Mucosa of stomach (tissue), 1 donor: Measurements from ENCODE around the gene ETV3.
"Not testable (repeated sequence)": the region's sequence is repeated elsewhere in the genome, so short reads cannot be mapped to it uniquely, and the experiment has no call there.

Experiments
- H3K27me3 ChIP-seq: one replicate; pipeline ENCODE4 v1.7.0; 2013; ENCODE audit warnings: mild to moderate bottlenecking, low read length; ENCODE audit not compliant: control insufficient read depth, insufficient read depth
- H3K36me3 ChIP-seq: one replicate; pipeline ENCODE4 v1.7.0; 2013; ENCODE audit warnings: low read length; ENCODE audit not compliant: control insufficient read depth, insufficient read depth
- H3K4me1 ChIP-seq: one replicate; pipeline ENCODE4 v1.7.0; 2013; ENCODE audit warnings: mild to moderate bottlenecking, low read length; ENCODE audit not compliant: control insufficient read depth, insufficient read depth
- H3K4me3 ChIP-seq: one replicate; pipeline ENCODE4 v1.7.0; 2013; ENCODE audit warnings: low read length
- H3K9ac ChIP-seq: one replicate; pipeline ENCODE4 v1.7.0; 2013; ENCODE audit warnings: mild to moderate bottlenecking, low read length, moderate library complexity
- H3K9me3 ChIP-seq: one replicate; pipeline ENCODE4 v1.7.0; 2013; ENCODE audit warnings: mild to moderate bottlenecking, low read length, moderate library complexity; ENCODE audit not compliant: control insufficient read depth
- donor health status: Pancreatic carcinoma.

The ETV3 gene

GRCh38 chr1:157138220-157139051 is at the start of gene ETV3:
ETV3 (minus strand) TSS chr1:157138395; CDS start chr1:157136352, 2,043 bp downstream.
- peak within 1 kb of the TSS; percentile 58 for H3K4me3 ChIP-seq
- peaks cover 28% of the 10 kb centered on the region for H3K4me1 ChIP-seq
- H3K9me3 ChIP-seq: no peaks in the 10 kb centered on the region
- peaks cover 9% of the 10 kb centered on the region for H3K36me3 ChIP-seq
- no peaks in the 10 kb centered on the region for H3K27me3 ChIP-seq
- peak within 1 kb of the TSS; percentile 91 for H3K9ac ChIP-seq

- H3K4me3 ChIP-seq: no peak overlapping the region
- no peak overlapping the region for H3K9ac ChIP-seq
- H3K4me1 ChIP-seq: no peaks in the 10 kb centered on the region
- no peaks in the 10 kb centered on the region for H3K27me3 ChIP-seq
- no peaks in the 10 kb centered on the region for H3K36me3 ChIP-seq
- H3K9me3 ChIP-seq: no peaks in the 10 kb centered on the region
Measured at GRCh38 chr1:157186281-157186992, 48.2 kb upstream of the ETV3 start.

- Histone ChIP-seq H3K9ac (no peak overlapping the region), H3K9me3 (no peaks in the 10 kb centered on the region), H3K4me1 (no peaks in the 10 kb centered on the region), H3K4me3 (no peak overlapping the region), H3K27me3 (no peaks in the 10 kb centered on the region), H3K36me3 (no peaks in the 10 kb centered on the region)
Measured at GRCh38 chr1:157183870-157184269, 45.7 kb upstream of the ETV3 start.

GRCh38 chr1:157182371-157182770 is 44.2 kb upstream of the ETV3 start:
- not testable (repeated sequence) for H3K36me3 ChIP-seq, H3K9me3 ChIP-seq

GRCh38 chr1:157181790-157182189 is 43.6 kb upstream of the ETV3 start:
- H3K9me3 ChIP-seq: no peaks in the 10 kb centered on the region
- no peak overlapping the region for H3K9ac ChIP-seq
- H3K4me1 ChIP-seq: no peaks in the 10 kb centered on the region
- H3K36me3 ChIP-seq: no peaks in the 10 kb centered on the region
- peaks cover 3% of the 10 kb centered on the region for H3K27me3 ChIP-seq
- H3K4me3 ChIP-seq: no peak overlapping the region

More at GRCh38 chr1:157182371-157182770, 44.2 kb upstream of the ETV3 start:
- not testable (repeated sequence) for H3K27me3 ChIP-seq, H3K9ac ChIP-seq, H3K4me3 ChIP-seq, H3K4me1 ChIP-seq

- Histone ChIP-seq H3K27me3 (peaks cover 3% of the 10 kb centered on the region), H3K4me1 (no peaks in the 10 kb centered on the region)
Measured at GRCh38 chr1:157181258-157181657, 43.1 kb upstream of the ETV3 start.

GRCh38 chr1:157178490-157178889 is 40.3 kb upstream of the ETV3 start:
- H3K9me3 ChIP-seq: no peaks in the 10 kb centered on the region
- peaks cover 3% of the 10 kb centered on the region for H3K27me3 ChIP-seq
- H3K4me1 ChIP-seq: no peaks in the 10 kb centered on the region
- no peak overlapping the region for H3K4me3 ChIP-seq
- no peaks in the 10 kb centered on the region for H3K36me3 ChIP-seq
- no peak overlapping the region for H3K9ac ChIP-seq

More at GRCh38 chr1:157181258-157181657, 43.1 kb upstream of the ETV3 start:
- H3K9me3 ChIP-seq: no peaks in the 10 kb centered on the region
- H3K4me3 ChIP-seq: no peak overlapping the region
- no peak overlapping the region for H3K9ac ChIP-seq
- no peaks in the 10 kb centered on the region for H3K36me3 ChIP-seq

- no peaks in the 10 kb centered on the region for H3K4me1 ChIP-seq
- H3K36me3 ChIP-seq: no peaks in the 10 kb centered on the region
- no peak overlapping the region for H3K9ac ChIP-seq
- H3K4me3 ChIP-seq: no peak overlapping the region
- H3K9me3 ChIP-seq: no peaks in the 10 kb centered on the region
- H3K27me3 ChIP-seq: peaks cover 3% of the 10 kb centered on the region
Measured at GRCh38 chr1:157177733-157178394, 39.7 kb upstream of the ETV3 start.

- no peaks in the 10 kb centered on the region for H3K4me1 ChIP-seq
- H3K27me3 ChIP-seq: peaks cover 3% of the 10 kb centered on the region
- H3K9ac ChIP-seq: no peak overlapping the region
- no peaks in the 10 kb centered on the region for H3K9me3 ChIP-seq
- H3K4me3 ChIP-seq: no peak overlapping the region
- no peaks in the 10 kb centered on the region for H3K36me3 ChIP-seq
Measured at GRCh38 chr1:157176591-157177121, 38.5 kb upstream of the ETV3 start.

GRCh38 chr1:157176016-157176415 is 37.8 kb upstream of the ETV3 start:
- H3K36me3 ChIP-seq: no peaks in the 10 kb centered on the region

GRCh38 chr1:157173900-157174410 is 35.8 kb upstream of the ETV3 start:
- Histone ChIP-seq H3K36me3 (no peaks in the 10 kb centered on the region), H3K9me3 (no peaks in the 10 kb centered on the region), H3K27me3 (peaks cover 3% of the 10 kb centered on the region), H3K9ac (no peak overlapping the region), H3K4me3 (no peak overlapping the region), H3K4me1 (no peaks in the 10 kb centered on the region)

More at GRCh38 chr1:157176016-157176415, 37.8 kb upstream of the ETV3 start:
- H3K9ac ChIP-seq: no peak overlapping the region
- H3K4me1 ChIP-seq: no peaks in the 10 kb centered on the region
- no peak overlapping the region for H3K4me3 ChIP-seq
- peaks cover 3% of the 10 kb centered on the region for H3K27me3 ChIP-seq
- H3K9me3 ChIP-seq: no peaks in the 10 kb centered on the region
